HG03175 (cell line): ENCODE data around the gene SLC49A3.
"Not testable (repeated sequence)": the region's sequence is repeated elsewhere in the genome, so short reads cannot be mapped to it uniquely, and the experiment has no call there.

Source experiments
- ATAC-seq: cut with Tn5 transposase; IDR thresholded peaks from one replicate; pipeline ENCODE4 v1.9.1; 2021; ENCODE audit warnings: mild to moderate bottlenecking, moderate library complexity; ENCODE audit not compliant: unreplicated experiment

SLC49A3 gene

GRCh38 chr4:688854-689681 lies at the start of gene SLC49A3:
Gene SLC49A3, minus strand, starts transcription at chr4:689151. Its CDS starts 24 bp downstream, at chr4:689127.
- no peak for ATAC-seq

GRCh38 chr4:736561-736960 lies 47.6 kb upstream of the SLC49A3 start:
- not testable (repeated sequence) for ATAC-seq

GRCh38 chr4:735583-735982 lies 46.6 kb upstream of the SLC49A3 start:
- no peak for ATAC-seq

- ATAC-seq: no peak
Observed at GRCh38 chr4:734951-735350, 46.0 kb upstream of the SLC49A3 start.

DNA sequence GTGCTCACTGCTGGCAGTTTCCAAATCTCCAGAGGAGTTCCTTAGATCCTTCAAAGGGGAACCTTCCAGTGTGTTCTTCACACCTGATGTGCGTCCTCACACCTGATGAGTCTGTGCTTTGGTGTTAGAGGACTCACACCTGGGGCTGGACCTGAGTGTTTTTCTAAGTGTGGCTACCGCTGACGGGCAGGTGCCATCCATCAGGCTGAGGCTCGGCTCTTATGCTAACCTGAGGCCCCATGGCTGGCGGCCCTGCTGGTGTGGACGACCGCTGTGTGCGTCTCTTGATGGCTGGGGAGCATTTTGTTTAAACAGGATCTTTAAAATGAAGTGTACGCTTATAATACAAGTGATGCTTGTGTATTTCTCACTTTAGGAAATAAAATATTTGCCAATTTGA lies 45.1 kb upstream of the SLC49A3 start:
- no peak for ATAC-seq

DNA sequence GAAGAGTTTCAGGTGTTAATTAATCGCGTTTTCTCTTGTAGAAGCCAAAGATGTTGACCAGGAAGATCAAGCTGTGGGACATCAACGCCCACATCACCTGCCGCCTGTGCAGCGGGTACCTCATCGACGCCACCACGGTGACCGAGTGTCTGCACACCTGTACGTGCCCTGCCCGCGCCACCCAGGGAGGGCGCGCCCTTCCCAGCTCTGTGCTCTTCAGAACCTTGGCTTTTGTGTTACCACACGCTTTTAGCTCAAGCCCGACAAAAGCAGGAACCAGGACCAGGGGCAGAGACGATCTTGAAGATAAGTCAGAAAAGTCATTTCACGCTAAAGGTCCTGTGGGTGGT lies 44.7 kb upstream of the SLC49A3 start:
- no peak for ATAC-seq

DNA sequence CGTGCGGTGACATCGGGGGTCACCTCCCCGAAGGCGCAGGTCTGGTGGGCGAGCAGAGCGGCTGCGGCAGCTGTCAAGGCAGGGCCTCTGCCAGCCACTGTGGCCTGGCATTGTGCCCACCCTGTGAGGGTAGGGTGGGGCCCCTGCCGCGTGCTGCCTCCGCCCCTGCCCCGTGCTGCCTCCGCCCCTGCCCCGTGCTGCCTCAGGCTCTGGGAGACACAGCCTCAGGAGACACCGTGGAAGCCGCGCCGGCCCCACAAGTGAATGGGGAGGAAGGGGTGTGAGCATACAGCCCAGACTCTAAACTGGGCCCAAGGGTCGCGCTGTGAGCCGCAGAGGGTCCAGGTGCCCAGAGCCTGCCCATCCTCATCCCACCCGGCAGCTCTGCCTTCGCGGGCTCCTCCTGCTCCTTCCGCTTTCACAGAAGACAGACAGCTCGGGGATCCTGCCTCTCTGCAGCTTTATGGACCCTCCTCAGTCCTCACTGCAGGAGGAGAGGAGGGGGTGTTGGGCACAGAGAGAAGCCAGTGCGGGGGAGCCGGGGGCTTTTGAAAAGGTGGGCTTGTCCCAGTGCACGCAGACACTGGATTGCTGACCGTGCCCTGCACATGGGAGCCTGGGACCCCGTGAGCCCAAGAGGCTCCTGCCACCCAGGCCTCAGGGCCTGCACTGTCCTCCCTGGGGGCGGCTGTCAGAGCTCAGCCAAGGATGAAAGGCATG lies 44.1 kb upstream of the SLC49A3 start:
- no peak for ATAC-seq

DNA sequence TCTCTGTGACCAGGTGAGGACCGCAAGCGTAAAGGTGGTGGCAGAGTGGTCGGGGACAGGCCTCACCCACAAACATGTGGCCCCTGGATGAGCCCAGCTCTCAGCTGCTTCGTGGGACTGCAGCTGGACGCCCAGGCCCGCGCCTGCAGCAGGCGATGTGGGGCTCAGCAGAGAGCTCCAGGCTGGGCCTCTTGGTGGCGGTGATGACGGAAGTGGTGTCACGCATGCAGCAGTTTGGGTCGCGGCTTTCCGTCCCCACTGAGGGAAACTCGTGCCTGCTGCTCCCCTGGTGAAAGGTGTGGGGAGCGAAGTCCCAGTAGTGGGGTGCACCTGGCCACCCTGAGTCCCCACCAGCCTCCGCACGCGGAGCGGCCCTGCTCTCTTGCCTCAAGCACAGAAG lies 43.5 kb upstream of the SLC49A3 start:
- no peak for ATAC-seq

GRCh38 chr4:731954-732353 lies 43.0 kb upstream of the SLC49A3 start:
- ATAC-seq: not testable (repeated sequence)

DNA sequence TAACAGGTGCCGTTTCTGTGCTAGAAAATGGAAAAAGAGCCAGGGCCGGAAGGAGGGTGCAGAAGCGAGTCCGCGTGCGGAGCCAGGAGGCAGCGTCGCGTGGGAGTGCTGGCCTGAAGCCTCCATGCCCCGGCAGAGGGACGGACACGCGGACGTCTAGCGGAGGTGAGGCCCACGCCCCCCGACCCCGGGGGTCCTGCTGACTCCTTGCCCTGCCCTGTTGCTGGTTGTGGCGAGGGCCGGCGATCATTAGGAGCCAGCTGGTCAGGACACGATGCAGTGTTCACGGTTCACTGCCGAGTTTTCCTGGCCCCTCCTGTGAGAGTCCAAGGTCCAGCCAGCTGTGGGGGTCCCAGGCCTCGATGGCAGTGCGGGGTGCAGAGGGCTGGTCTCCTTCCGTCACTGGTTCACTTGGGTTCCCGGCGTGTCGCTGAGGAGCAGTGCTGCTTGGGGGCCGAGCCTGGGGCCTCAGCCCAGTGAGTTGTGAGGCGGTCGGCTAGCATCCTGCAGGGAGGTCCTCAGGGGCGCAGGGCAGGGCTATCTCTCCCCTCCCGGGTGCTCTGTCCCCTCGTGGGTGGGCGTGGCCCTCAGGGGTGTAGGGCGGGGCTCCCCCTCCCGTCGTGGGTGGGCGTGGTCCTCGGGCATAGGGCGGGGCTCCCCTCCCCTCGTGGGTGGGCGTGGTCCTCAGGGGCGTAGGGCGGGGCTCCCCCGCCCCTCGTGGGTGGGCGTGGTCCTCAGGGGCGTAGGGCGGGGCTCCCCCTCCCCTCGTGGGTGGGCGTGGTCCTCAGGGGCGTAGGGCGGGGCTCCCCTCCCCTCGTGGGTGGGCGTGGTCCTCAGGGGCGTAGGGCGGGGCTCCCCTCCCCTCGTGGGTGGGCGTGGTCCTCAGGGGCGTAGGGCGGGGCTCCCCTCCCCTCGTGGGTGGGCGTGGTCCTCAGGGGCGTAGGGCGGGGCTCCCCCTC lies 42.3 kb upstream of the SLC49A3 start:
- not testable (repeated sequence) for ATAC-seq

DNA sequence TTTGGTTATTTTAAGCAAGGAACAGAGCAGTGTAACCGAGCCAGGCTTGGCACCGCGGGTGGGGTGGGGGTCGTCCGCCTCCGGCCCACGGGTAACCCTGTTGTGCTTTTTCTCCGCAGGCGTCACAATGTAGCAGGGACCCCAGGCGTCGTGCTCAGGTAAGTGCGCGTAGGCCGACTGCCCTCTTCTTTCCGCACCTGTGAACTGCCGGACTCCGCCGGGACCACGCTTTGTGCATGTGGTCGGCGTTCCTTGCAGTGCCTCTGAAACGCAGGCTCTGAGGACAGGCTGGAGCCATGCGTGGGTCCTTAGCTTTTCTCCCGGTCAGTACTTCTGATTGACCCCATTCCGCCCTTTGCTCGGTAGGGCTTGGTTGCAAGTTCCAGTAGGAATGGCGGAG lies 41.6 kb upstream of the SLC49A3 start:
- ATAC-seq: no peak

DNA sequence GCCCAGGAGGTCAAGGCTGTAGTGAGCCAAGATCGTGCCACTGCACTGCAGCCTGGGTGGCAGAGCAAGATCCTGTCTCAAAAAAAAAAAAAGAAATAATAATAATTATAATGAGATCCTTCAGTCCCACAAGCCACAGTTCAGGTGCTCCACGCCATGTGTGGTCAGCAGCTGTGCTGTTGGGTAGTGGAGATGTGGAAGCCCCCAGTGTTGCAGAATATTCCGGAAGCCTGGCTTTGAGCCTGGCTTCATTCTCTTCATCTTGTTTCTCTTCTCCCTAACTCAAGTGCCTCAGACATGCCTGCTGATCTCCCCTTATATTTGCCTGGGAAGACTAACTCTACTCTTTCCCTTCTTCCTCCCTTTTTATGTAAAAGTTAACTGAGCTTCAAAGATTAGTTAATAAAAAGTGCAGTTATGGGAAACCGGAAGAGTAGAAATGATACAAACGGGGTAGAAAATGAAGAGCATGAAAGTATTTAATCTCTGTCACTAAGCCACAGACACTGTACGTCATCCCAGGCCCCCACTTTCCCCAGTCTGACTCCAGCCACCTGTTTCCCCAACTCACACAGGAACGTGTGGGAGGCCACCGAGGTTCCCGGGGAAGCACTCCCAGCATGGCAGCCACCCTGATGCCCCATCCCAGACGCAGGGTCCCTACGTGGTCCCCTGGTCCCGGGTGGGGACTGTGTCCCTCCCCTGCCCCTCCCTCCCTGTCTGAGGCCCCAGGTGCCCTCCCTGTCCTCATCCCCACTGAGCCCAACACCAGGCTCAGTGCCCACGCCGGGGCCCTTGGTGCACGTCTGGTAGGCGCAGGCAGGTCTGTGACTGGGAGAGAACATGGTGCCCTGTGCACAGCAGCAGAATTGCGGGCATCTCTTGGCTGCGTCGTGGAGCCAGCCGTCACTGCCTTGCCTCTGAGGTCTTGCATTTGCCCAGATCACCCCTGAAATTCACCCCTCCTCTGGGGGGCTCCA lies 40.7 kb upstream of the SLC49A3 start:
- ATAC-seq: no peak

DNA sequence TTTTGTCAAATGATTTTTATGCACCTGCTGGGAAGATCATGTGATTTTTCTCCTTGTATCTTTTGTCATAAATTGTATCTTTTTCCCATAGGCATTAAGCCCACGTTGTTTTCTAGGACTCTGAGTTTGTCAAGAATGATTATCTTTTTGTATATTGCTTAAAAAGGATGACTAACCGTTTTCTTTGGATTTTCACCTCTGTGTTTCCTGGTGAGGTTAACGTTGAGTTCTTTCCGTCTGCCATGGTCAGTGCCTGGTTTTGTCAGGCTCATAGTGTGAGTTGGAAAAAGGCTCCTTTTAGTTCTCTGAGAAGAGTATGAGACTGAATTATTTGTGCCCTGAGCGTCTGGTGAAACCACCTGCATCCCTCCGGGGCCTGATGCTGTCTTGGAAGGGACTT lies 38.6 kb upstream of the SLC49A3 start:
- no peak for ATAC-seq

DNA sequence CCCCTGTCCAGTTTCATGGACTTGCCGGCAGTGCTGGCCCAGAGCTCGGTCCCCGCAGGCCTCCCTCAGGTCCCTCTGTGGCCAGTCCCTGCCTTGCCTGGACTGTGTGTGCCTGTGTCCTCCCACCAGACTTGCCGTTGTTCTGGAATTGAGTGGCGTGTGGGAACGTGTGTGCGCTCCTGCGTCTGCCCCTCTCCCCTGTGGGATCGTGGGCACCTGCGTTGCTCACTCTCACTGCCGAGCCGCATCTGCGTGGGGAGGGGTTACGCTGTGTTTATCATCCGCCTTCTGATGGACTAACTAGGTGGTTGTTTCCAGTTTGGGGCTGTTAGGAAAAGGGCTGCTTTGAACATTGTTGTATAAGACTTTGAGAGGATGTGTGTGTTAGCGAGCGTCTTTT lies 37.9 kb upstream of the SLC49A3 start:
- ATAC-seq: no peak

DNA sequence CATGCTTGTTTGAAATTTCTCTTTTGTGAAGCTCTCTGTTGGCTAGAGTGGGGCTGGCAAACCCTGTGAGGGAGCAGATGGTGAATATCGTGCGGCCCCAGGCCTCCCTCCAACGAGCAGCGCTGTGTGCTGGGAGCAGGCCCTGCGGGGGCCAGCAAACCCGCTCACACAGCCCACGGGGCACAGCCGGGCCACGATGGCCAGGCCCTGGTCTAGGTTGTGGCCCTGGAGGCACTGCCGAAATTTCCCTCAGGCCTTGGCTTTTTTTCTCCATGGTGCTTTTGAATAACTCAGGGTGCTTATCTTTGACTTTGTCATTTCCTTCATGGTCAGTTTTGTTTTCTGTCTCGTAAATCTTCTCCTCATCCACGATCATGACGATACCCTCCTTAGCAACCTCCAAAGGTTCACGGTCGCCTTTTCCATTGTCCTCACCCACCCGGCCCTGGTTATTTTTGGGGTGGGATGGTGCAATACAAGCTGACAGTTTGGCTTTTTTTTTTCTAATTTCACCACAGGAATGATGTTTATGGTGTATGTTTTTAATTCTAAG lies 37.4 kb upstream of the SLC49A3 start:
- no peak for ATAC-seq

DNA sequence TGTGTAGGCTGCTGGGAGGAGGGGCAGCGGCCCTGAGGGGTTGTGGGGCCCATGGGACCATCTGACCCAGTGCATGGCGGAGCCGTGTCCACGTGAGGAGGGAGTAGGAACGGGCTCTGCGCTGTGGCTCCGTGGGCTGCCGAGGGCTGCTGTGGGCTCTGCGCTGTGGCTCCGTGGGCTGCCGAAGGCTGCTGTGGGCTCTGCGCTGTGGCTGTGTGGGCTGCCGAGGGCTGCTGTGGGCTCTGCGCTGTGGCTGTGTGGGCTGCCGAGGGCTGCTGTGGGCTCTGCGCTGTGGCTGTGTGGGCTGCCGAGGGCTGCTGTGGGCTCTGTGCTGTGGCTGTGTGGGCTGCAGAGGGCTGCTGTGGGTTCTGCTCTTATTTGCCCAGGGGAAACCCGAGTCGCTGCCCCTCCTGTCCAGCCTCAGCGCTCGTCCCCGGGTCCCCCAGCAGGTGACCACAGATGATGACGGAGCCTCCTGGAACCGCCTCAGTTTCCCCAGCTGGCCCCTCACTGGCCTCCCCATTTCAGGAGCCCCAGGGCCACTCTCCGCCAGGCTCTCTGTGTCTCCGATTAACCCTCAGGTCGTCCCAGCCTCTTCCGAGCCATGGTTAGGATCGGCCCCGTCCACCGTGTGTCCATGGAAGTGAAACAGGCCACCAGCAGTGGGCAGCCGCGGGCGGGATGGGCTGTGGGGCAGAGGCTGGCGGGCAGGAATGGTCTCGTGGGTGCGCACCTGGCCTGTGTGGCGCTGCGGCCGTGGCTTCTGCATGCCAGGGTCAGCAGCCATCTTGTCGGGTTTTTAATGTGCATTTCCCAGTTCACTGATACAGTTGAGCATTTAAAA lies 36.7 kb upstream of the SLC49A3 start:
- ATAC-seq: no peak

DNA sequence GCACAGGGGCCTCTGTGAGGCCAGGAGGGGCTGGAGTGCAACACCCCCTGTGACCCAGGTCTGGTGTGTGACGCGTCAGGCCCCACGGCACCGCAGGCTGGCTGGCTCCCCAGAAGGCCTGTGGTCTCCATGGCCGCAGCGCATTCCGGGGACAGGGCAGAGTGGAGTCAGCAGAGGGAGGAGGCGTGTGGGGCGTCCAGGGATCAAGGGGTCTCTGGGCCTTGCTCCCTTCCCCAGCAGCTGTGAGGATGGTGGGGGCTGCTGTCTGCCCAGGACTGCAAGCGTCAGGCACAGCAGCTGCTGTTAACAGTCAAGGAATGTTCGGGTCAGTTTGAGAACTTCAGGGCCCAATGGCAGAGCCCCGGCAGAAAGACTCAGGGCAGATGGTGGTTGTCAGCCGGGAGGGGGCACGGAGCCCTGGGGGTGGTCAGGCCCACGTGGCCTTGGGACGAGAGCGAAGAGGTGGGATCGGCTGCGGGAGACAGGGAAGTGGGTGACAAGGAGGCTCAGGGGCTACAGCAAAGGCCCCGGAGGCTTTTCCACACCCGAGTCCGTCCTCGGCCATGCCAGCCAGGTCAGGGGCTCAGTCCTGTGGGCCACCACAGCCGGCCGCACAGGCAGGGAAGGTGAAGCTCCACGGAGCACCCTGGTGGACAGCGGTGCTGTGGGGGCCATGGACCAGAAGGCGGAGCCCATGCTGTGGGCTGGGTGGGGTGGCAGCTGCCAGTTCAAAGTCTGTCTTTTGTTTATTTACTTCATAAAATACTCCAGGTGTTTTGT lies 35.0 kb upstream of the SLC49A3 start:
- no peak for ATAC-seq

DNA sequence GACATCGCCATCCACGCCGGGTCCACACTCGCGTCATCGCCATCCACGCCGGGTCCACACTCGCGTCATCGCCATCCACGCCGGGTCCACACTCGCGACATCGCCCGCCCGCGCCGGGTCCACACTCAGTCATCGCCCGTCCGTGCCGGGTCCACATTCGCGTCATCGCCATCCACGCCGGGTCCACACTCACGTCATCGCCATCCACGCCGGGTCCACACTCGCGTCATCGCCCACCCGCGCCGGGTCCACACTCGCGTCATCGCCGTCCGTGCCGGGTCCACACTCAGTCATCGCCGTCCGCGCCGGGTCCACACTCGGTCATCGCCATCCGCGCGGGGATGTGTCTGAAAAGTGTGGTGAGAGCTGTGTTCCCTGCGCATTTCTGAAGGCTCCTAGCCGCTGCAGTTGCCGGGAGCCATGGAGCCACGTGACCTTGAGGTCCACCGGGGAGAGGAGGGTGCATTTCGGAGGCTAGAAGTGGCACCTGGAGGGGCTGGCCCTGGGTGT lies 34.0 kb upstream of the SLC49A3 start:
- ATAC-seq: no peak
